Measurements from ENCODE around the gene LAMC2.
"Not testable (repeated sequence)": the region's sequence is repeated elsewhere in the genome, so short reads cannot be mapped to it uniquely, and the experiment has no call there.

Gene LAMC2

DNA sequence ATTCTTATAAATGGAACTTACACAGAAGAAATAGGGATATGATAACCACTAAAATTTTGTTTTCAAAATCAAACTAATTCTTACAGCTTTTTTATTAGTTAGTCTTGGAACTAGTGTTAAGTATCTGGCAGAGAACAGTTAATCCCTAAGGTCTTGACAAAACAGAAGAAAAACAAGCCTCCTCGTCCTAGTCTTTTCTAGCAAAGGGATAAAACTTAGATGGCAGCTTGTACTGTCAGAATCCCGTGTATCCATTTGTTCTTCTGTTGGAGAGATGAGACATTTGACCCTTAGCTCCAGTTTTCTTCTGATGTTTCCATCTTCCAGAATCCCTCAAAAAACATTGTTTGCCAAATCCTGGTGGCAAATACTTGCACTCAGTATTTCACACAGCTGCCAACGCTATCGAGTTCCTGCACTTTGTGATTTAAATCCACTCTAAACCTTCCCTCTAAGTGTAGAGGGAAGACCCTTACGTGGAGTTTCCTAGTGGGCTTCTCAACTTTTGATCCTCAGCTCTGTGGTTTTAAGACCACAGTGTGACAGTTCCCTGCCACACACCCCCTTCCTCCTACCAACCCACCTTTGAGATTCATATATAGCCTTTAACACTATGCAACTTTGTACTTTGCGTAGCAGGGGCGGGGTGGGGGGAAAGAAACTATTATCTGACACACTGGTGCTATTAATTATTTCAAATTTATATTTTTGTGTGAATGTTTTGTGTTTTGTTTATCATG lies 42.3 kb upstream of the LAMC2 start:
- no peak for TF ChIP-seq CTCF (IDR thresholded peaks at IDR 0.05; ENCODE audit: borderline replicate concordance, insufficient read depth, low read depth, low read length)
- H3K4me3 ChIP-seq (ENCODE audit: low read depth, low read length), result no peak overlapping the region

- no peak overlapping the region for H3K4me3 ChIP-seq (ENCODE audit: low read depth, low read length)
- TF ChIP-seq CTCF (IDR thresholded peaks at IDR 0.05; ENCODE audit: borderline replicate concordance, insufficient read depth, low read depth, low read length), result no peak
Measured at GRCh38 chr1:183144752-183145151, 41.3 kb upstream of the LAMC2 start.

DNA sequence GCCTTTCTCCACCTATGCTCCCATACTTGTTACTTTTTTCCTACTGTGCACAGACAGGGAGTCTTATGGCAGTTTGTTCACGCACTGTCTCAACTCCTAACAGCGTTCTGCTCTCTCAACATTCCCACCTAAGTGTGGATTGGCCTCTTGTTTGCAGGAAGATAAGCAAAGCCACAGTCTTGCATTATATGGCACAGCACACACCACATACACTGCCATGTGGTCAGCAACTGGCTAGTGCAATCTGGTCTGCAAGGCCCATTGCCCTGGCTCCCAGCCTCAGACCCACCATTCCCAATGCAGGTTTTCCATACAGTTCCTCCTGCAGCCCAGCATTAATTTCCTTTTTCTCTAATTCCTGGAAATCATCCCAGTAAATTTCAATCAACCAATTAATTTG lies 38.3 kb upstream of the LAMC2 start:
- TF ChIP-seq CTCF (IDR thresholded peaks at IDR 0.05; ENCODE audit: borderline replicate concordance, insufficient read depth, low read depth, low read length), result no peak
- no peak overlapping the region for H3K4me3 ChIP-seq (ENCODE audit: low read depth, low read length)

DNA sequence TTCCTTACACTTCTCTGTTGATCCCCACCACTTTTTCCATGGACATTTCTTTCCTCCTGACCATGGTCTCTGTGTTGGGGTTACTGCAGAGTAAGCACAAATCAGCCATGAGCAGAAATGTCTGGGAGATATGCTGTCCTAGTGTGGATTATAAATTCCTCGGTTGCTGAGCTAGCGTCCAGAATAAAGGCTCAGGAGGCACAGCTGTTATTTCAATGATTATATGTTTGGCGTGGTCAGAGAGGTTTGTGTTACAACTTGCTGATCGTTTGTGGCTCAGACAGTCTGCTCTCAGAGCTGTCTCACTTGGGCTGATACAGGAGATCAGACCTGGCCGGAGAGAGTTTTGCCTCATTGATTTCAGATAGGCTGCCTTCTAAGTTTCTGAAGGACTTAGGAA lies 37.5 kb upstream of the LAMC2 start:
- H3K4me3 ChIP-seq (ENCODE audit: low read depth, low read length), result no peak overlapping the region
- TF ChIP-seq CTCF (IDR thresholded peaks at IDR 0.05; ENCODE audit: borderline replicate concordance, insufficient read depth, low read depth, low read length), result no peak

DNA sequence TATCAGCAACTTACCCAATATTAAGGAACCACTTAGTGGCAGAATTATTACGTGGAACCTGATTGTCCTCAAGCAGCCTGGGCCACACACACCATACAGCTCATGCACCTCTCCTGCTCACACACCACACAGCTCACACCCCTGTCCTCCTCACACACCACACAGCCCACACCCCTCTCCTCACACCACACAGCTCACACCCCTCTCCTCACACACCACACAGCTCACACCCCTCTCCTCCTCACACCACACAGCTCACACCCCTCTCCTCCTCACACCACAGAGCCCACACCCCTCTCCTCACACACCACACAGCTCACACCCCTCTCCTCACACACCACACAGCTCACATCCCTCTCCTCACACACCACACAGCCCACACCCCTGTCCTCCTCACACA lies 36.8 kb upstream of the LAMC2 start:
- no peak for TF ChIP-seq CTCF (IDR thresholded peaks at IDR 0.05; ENCODE audit: borderline replicate concordance, insufficient read depth, low read depth, low read length)
- H3K4me3 ChIP-seq (ENCODE audit: low read depth, low read length), result no peak overlapping the region

DNA sequence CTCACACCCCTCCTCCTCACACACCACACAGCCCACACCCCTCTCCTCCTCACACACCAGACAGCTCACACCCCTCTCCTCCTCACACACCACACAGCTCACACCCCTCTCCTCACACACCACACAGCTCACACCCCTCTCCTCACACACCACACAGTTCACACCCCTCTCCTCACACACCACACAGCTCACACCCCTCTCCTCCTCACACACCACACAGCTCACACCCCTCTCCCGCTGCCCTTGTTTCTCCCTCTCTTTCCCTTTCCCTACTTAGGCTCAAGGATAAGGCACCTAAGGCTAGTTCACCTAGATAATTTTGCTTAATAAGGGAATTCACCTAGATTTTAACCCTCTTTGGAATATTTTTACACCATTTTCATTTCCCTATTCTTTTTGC lies 36.0 kb upstream of the LAMC2 start:
- not testable (repeated sequence) for H3K4me3 ChIP-seq (ENCODE audit: low read depth, low read length)

DNA sequence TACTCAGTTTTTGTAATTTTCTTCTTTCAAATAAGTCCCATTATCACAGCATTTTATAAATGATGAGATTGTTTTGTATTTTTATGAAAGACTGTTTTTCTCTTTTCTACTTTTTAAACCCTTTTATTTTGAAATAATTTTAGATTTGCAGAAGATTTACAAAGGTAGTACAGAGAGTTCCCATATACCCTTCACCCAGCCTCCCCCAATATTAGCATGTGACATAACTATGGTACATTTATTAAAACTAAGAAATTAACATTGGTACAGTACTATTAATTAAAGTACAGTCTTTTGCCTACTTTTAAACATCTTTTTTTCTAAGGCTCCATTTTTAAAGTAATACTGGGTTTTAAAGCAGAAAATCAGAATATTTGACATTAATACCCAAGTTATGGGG lies 35.6 kb upstream of the LAMC2 start:
- no peak for TF ChIP-seq CTCF (IDR thresholded peaks at IDR 0.05; ENCODE audit: borderline replicate concordance, insufficient read depth, low read depth, low read length)

More for the DNA sequence above, 35.6 kb upstream of the LAMC2 start:
- H3K4me3 ChIP-seq (ENCODE audit: low read depth, low read length), result no peak overlapping the region

All from GM12875 (cell line).